Stomach (tissue), 4 donors: ENCODE data around the gene NOLC1.

Experiments used
- EP300 ChIP-seq: sonication (generic); formaldehyde crosslinking; IDR thresholded peaks from one replicate; pipeline ENCODE4 v1.6.1; 2017; ENCODE audit warnings: antibody characterized with exemption
- POLR2A ChIP-seq, 4 donors: fragments of 450-650 bp; IDR thresholded peaks; one replicate each; pipeline ENCODE4 v1.6.1; 2016; ENCODE audit warnings: antibody characterized with exemption in 4 of 4, control low read depth in 2 of 4, mild to moderate bottlenecking in 1 of 4, moderate library complexity in 1 of 4
- POLR2AphosphoS5 ChIP-seq, 3 donors: sonication (generic); formaldehyde crosslinking; IDR thresholded peaks; one replicate each; pipeline ENCODE4 v1.6.1; 2016; ENCODE audit warnings: antibody characterized with exemption in 3 of 3
- TF ChIP-seq, protein P1 (sequence below), 7 experiments: fragments of 450-650 bp in 4 of 7; fragments of 200-600 bp in 3 of 7; sonication (generic) in 3 of 7; IDR thresholded peaks; one replicate each; pipeline ENCODE4 v1.5.1; 2016 to 2019; ENCODE audit warnings: antibody characterized with exemption in 7 of 7, control low read depth in 2 of 7, mild to moderate bottlenecking in 1 of 7

DNA sequence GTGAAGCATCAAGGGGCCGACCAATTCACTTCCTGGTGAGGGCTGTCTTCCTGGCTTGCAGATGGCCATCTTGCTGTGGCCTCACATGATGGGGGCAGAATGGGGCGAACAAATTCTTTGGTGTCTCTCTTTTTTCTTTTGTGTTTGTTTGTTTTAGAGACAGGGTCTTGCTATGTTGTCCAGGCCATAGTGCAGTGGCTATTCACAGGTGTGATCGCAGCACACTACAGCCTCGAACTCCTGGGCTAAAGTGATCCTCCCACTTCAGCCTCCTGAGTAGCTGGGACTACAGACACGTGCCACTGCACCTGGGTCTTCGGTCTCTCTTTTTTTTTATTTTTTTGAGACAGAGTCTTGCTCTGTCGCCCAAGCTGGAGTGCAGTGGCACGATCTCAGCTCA lies 20.1 kb downstream of the NOLC1 start:
- TF ChIP-seq, protein P1, sequence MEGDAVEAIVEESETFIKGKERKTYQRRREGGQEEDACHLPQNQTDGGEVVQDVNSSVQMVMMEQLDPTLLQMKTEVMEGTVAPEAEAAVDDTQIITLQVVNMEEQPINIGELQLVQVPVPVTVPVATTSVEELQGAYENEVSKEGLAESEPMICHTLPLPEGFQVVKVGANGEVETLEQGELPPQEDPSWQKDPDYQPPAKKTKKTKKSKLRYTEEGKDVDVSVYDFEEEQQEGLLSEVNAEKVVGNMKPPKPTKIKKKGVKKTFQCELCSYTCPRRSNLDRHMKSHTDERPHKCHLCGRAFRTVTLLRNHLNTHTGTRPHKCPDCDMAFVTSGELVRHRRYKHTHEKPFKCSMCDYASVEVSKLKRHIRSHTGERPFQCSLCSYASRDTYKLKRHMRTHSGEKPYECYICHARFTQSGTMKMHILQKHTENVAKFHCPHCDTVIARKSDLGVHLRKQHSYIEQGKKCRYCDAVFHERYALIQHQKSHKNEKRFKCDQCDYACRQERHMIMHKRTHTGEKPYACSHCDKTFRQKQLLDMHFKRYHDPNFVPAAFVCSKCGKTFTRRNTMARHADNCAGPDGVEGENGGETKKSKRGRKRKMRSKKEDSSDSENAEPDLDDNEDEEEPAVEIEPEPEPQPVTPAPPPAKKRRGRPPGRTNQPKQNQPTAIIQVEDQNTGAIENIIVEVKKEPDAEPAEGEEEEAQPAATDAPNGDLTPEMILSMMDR (IDR thresholded peaks at IDR 0.05): no peak
- TF ChIP-seq POLR2AphosphoS5 (IDR thresholded peaks at IDR 0.05): no peak
- TF ChIP-seq POLR2A (IDR thresholded peaks at IDR 0.05): no peak
- no peak for TF ChIP-seq EP300
